GM18861 (cell line): Measurements from ENCODE around the gene STAB2.

Source experiments
- ATAC-seq: cut with Tn5 transposase; IDR thresholded peaks from one replicate; pipeline ENCODE4 v1.9.1; 2021; ENCODE audit not compliant: unreplicated experiment

The STAB2 gene

DNA sequence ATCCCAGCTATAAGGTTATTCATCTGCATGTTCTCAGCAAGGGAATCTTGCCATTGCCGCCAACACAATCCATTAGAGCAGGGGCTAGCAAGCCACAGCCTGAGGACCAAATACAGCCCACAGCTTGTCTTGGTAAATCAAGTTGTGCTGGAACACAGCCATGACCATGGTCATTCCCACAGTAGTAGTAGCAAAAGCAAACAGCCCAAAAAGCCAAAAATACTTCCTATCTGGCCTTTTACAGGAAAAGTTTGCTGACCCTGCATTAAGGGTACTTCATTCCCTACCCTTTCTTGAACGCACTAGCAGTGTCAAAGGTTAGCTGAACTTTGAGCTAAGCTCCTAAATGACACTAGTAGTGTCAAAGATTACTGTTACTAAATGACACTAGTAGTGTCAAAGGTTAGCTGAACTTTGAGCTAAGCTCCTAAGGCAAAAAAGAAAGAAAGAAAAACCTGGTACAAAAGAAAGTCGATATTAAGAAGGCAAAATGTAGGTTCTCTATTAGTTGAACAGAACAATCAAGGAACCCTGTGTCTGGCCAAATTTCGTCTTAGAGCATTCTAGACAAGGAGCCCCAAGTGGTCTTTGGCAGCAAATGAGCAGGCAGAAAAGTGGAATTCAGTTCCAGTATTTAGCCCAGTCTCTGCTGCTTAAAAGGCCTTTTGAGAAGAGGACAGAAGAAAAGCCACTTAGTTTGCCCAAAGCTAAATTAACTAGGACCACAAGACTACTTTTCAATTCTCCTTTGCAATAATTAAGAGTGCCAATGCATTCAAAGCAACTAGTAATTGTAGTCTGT lies 186.2 kb downstream of the STAB2 start:
- ATAC-seq: no peak

DNA sequence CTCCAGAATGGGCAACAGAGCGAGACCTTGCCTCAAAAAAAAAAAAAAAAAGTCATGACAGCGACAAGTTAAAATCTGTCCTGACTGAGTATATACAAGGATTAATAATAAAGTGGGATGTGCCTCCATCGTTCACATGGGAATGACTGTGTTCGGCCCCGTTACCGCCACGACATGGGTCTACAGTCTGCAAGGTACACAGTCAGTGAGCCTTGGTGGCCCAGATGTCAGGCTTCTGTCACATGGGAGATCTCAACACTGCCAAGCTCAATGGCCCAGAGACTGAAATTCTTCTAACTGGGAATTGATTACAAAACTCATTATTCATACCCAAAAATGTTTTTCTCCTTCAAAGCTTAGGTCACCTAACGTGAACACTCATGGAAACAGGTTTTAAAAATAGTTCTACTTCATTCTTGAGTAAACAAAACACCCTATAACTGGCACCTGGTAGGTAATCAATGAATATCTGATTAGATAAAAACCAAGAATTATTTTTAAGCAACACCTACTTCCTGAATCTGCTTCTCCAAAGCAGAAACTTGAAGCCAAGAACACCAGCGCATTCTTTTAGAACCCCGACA lies 188.0 kb downstream of the STAB2 start:
- ATAC-seq: no peak

DNA sequence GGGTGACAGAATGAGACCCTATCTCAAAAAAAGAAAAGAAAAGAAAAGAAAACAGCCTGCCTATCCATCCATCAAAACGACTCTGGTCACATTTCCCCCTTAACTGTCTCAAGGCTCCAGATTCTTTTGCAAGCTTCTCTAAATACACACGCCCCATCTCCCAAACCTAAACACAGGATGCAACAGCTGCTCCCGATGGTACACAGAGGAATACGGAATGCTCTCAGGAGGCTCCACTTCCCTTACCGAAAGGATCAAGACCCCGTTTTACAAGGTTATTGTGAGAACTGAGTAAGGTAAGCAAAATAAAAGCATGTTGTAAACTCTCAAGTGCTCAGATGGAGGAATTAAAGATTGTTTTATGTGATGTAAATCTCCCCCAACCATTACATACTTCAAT lies 191.7 kb downstream of the STAB2 start:
- no peak for ATAC-seq

DNA sequence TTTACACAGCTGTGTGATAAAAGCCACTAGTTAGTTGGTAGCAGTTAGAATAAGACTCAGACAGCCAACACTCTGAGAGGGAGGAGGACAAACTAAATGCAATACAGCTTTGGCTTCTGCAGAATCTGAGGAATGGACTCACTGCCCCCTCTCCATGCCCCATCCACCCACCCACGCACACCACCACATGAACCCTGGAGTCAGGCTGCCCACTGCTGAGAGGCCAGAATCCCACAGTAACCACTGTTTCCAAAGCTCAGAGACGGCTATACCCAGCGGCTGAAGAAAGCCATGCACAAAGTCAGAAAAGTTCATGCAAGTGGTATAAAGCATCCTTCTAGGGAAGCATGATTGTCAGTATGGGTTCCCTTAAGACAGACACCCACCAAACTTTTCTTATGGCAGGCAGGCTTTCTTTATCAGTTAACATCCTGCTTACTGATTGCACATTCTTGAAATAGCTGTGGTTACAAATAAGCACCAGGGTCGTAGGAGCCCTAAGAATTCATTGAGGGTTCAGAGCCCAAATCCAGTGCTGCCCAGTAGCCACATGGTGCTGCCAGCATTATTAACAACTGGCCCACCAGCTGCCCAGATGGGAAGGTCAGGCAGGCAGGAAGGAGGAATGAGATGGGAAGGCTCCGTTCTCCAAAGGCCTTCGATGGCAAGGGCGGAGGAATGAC lies 192.5 kb downstream of the STAB2 start:
- ATAC-seq: no peak

DNA sequence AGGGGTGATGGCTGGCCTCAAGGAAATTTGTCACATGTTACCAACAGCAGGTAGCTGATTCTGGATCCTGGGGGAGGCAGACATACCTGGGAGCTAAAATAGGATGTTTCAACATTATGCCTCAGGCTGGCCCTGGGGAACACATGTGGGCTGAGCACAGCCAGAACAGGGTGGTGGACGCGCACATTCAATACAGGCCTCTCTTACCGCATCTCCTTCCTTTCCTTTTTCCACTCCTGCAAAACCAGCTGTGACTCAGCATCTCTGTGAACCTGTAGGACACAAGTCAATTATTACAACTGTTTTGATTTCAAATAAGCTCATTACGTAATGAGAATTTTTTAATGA lies 193.0 kb downstream of the STAB2 start:
- ATAC-seq: no peak

DNA sequence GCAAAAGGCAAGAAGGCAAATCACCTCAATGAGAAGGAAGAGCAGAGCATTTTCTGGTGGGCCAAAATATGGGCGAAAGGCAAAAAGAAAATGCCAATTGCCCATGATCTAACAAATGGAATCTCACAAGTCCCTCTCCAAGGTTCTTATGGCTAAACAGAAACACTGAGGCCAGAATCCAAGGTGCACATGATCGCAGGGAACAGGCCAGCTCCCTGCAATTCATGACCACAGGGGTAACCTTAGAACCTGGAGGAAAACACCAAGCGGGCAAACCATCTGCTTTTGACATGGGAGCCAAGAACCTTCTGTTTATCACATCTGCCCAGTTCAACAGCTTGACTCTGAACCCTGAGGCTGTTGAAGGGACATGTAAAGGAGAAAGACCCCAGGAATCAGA lies 193.9 kb downstream of the STAB2 start:
- ATAC-seq: no peak

DNA sequence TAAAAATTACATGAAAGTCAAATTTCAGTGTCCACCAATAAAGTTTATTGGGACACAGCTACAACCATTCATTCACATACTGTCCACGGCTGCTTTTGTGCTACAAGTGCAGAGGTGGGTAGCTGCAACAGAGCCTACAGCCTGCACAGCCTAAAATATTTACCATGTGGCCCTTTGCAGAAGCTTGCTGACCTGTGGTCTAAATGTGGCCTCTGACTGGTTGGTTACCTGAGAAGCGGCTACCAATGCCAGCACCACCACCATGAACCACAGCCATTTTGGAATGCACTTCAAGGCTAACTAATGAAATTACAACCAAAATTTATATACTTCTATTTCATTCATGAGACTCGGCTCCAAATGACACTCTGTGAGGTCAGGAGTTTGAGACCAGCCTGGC lies 195.3 kb downstream of the STAB2 start:
- no peak for ATAC-seq

DNA sequence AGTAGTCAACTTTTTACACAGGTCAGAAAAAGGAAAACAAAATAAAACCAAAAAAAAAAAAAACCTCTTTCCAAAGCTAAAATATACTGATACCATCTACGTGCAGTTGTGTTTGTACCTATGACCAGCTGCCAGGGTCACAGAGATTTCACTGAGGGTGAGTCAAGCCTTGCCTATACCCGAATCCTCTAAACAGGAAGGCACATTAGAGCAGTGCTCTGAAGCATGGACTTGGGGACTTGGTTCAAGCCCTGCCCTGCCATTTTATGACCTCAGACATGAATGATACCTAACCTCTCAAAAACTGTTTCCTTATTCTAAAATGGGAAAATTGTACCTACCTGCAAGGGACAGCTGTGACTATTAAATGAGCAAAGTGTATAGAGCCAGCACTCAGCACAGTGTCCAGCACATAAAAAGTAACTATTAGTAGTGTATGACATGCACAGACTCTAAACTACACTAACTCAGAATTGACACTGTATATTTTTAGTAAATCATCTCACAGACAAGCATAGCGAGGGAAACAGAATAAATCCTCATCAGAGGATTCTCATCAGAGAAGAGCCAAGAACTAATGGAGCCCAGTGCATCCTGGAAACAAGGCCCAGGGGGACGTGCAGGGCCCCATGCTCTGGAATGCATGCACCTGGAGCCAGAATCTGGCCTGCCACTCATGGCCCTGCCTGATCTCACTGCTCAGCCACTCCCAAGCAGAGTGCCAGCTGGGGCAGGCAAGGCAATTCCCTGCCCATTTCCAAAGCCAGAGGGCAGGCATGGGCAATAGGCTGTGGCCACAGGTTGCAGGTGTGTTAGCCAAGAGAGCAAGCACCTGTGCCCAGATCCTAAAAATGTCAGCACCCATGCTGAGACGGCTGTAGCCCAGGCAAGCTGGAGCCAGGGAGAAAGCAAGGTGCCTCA lies 196.9 kb downstream of the STAB2 start:
- ATAC-seq: no peak

DNA sequence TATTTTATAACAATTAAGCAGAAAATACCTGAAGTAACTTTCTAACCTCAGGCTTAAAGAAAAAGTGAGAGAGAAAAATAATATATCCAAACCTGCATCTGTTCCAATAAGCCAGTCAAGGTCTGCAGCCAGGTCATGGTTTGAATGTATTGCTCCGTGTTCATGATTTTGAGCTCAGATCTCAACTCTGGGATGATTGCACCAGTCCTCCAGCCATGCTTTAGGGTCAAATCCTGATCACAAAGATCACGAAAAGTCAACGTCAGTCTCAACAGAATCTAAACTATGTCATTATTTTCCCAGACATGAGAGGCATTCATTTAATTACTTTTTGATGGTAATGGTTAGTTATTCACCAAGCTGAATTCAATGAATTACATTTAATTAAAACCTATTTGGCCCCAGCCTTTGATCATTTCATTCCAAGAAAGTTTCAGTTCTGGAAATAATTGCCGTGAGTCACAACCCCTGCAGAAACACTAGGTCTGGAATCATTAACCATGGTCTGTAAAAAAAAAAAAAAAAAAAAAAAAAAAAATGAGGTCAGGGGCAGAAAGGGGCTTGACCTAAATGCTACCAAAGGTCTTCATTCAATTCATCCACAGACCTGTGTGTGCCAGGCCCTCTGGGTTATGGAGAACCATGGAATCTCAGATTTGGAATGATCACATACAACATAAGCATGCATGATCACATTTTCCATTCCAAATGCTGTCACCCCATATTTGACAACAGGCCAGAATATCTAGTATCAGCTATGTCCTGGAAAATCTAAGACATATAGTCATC lies 198.4 kb downstream of the STAB2 start:
- ATAC-seq: no peak

DNA sequence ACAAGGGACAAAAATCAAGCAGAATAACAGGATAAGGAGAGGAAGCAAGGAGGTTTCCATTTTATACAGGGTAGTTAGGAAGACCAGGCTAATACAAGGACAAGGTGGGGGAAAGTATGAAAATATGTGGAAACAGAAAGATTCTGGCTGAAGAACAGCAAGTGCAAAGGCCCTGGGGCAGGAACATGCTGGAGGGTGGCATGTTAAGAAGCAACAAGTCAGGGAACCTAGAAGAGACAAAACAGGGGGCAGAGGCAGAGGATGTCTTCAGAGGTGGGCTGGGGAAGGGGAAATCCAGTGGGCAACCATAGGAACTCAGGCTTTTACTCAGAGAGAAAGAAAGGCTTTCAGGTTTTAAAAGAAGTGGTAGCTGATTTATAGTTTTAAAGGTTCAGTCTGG lies 199.1 kb downstream of the STAB2 start:
- ATAC-seq: no peak

DNA sequence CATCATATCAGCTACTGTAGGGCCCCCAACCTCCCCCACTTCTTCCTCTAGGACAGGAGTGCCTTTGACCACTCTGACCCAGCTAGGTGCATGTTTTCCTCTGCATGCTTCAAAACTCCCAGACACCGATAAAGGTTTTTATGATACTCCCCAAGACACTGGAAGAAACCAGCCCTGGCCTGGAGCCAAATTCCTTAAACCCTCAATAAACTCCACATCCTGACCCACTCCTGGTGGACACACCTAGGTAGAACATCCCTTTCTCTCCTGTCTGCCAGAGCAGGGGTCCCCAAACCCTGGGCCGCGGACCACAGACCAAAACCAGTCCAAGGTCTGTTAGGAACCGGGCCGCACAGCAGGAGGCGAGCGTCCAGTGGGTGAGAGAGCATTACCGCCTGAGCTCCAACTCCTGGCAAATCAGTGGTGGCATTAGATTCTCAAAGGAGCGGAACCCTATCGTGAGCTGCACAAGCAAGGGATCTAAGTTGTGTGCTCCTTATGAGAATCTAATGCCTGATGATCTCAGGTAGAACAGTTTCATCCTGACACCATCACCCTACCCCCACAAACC lies 204.4 kb downstream of the STAB2 start:
- ATAC-seq: no peak

DNA sequence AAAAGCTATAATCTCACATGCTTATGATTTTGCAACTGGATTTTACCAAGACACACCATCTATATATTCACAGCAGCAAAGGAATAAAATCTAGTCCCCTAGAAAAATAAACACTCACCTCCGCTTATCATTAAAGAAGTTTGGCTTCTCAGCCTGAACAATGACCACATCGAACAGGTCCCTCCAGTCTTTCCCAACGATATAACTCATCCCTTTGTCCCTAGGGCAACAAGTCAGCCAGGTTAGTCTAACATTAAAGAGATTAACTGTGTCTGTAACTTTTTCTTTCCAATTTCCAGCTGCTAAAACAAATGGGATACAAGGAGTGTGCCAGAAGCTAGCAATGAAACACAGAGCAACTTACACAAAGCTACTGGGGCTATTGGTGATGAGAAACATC lies 206.0 kb downstream of the STAB2 start:
- ATAC-seq: no peak

DNA sequence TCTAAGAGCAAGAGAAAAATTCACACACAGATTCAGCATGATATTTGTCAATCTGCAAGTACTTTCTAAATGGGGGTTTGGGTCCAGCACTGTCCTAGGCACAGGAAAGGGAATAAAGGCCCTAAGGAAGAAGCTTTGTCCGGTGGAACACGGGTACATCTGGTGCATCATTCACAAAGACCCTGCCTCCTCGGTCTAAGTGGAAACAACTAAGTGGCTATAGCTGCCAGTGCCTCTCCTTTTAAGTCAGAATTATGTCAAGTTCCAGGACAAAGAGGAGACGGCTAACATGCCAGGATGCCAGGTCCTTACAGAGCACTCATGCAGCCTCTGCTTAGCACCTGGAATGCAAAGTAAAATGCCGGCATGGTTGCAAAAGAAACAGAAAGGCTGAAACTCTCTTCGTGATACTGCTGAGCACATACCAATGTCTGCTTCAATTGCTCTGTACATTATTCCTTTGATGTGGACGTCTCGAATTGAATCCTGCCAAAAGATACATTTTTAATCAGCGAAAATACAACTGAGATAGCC lies 206.5 kb downstream of the STAB2 start:
- ATAC-seq: no peak

DNA sequence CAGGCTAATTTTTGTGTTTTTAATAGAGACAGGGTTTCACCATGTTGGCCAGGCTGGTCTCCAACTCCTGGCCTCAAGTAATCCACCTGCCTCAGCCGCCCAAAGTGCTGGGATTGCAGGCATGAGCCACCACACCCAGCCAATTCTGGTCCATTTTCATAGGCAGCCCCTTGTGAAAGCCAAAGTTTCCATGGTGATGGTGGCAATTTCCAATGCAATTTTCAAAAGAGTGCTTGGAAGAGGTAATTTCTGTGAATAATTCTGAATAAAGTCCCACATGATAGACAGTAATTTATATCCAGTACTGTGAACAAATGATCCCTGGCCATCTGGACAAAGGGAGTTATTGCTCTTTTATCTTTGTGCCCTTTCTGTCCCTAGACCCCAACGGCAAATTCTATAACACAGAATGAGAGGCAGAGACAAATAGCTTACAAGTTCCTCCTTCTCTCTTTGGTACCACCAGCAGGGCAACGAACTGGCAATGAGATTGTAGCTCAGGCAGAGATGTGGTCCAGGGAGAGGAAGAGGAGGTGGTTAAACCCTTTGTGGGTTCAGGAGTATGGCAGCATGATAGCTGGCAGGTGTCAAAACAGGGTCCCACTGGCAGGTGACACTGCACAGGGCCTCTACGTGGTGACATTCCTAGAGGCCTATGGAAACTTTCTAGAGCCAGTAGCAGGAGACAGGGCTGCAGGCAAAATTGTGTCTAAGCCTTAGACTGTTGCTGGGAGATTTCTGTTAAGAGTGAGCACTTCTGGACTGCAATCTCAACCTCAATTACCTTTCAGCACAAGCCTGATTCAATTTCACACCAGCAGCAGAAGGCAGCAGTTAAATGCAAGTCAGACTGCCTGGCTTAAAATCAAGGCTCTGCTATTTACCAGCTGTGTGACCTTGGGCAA lies 207.5 kb downstream of the STAB2 start:
- ATAC-seq: no peak

DNA sequence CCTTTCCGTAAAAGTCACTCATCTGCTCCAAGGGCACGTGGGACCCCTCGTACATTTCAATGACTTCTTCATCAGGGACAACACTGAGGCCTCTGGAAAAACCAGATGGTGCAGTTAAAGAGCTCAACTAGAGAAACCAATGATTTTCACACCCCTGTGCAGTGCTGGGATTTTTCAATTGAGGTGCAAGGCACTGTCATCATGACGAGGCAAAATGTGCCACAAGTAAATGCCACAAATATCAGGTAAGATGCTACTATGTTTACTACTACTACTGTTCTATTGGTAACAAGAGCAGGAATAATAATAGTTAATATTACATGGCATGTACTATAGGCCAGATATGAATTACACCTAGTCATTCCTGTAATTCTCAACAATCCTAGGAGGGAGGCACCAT lies 211.5 kb downstream of the STAB2 start:
- no peak for ATAC-seq

DNA sequence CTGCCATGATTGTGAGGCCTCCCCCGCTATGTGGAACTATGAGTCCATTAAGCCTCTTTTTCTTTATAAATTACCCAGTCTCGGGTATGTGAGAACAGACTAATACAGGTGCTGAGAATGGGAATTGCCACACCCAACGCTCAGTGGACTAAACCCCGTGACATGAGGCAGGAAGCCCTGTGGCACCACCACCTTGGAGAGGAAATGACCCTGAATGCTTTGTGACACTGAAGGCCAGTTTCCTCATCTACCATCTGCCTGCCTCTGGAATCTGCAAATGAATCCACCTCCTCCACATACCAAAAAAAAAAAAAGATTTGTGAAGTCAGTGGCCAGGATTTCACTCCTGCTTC lies 212.4 kb downstream of the STAB2 start:
- ATAC-seq: no peak

DNA sequence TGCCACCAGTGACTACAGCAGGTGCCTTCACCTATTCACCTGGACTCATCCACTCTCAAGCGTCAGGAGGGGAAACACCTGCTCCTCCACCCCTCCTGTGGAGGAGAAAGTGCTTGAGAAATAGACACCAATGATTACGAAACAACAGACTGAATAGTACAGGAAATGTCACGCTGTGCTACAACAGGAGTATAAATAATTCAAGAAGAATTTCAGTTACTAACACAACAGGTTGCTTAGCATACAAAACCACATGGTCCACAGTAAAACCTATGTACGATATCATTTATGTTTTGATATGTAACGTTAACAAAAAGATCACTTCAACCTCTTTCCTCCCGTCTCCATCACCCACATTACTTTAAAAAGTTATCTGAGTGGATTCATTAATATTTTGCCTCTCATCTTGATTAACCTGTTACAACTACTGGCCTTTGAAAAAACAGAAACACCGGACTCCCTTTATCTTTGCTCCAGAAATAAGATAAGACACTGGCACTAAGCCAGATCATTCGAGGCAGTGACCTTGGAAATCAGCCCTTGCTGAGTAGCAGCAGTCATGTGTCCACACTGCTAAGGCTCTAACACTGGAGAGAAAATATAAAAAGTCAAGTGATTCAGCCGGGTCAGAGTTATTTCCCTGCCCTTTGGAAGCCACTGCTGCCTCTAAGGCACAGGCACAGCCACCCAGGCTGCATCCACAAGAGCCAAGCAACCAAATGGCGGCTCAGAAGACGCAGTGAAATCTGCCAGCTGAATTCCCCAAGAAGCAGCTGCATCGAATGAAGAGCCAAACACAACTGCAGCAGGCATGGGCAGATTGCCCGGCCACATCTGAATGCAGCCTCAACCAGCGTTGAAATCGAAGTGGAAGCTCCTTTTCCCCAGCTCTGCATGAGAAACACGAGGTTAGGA lies 213.0 kb downstream of the STAB2 start:
- no peak for ATAC-seq
